GM23338 (cell line): ENCODE results near the gene RNF32. TPM values are rescaled to one million over a fixed set of nuclear protein-coding genes. Genes with fewer than 3 reads are reported as not detected.
A peak's percentile ranks its signal among the peaks of the same experiment; 100 is the strongest.

Experiments
- ATAC-seq: fragments of 200-7000 bp; cut with Tn5 transposase; 3 replicates; pipeline ENCODE4 v1.9.1; 2020
- DNase-seq: peaks from one replicate; pipeline ENCODE4 v3.0.0-alpha.2; 2015; ENCODE audit warnings: low spot score
- H2AFZ ChIP-seq: fragments of 200-600 bp; sonication (generic); 2 replicates; pipeline ENCODE4 v1.8.0; 2016; ENCODE audit warnings: antibody characterized with exemption, mild to moderate bottlenecking, moderate library complexity
- H3F3A ChIP-seq: fragments of 200-600 bp; sonication (generic); replicated peaks from 2 replicates; pipeline ENCODE4 v1.8.0; 2017; ENCODE audit warnings: antibody characterized with exemption, mixed run types, low read depth
- H3K27ac ChIP-seq: fragments of 200-600 bp; sonication (generic); 2 replicates; pipeline ENCODE4 v1.6.1; 2016; ENCODE audit warnings: low read depth
- H3K27me3 ChIP-seq: fragments of 200-600 bp; sonication (generic); 2 replicates; pipeline ENCODE4 v1.8.0; 2016; ENCODE audit warnings: mild to moderate bottlenecking, mixed run types, moderate library complexity; ENCODE audit not compliant: insufficient read depth
- H3K36me3 ChIP-seq: fragments of 200-600 bp; sonication (generic); 2 replicates; pipeline ENCODE4 v1.8.0; 2016; ENCODE audit warnings: mild to moderate bottlenecking; ENCODE audit not compliant: insufficient read depth
- H3K4me1 ChIP-seq: fragments of 200-600 bp; sonication (generic); 2 replicates; pipeline ENCODE4 v1.8.0; 2016; ENCODE audit warnings: mild to moderate bottlenecking, moderate library complexity; ENCODE audit not compliant: insufficient read depth
- H3K4me2 ChIP-seq: fragments of 200-600 bp; sonication (generic); 2 replicates; pipeline ENCODE4 v1.7.1; 2017; ENCODE audit warnings: mixed run types
- H3K4me3 ChIP-seq: fragments of 200-600 bp; sonication (generic); 2 replicates; pipeline ENCODE4 v1.6.1; 2016; ENCODE audit warnings: mixed run types
- H3K79me2 ChIP-seq: fragments of 200-600 bp; sonication (generic); replicated peaks from 2 replicates; pipeline ENCODE4 v1.8.0; 2017; ENCODE audit warnings: mild to moderate bottlenecking; ENCODE audit not compliant: insufficient read depth
- H3K9me2 ChIP-seq: fragments of 200-600 bp; sonication (generic); 2 replicates; pipeline ENCODE4 v1.8.0; 2017; ENCODE audit not compliant: insufficient read depth
- H4K20me1 ChIP-seq: fragments of 200-600 bp; sonication (generic); replicated peaks from 2 replicates; pipeline ENCODE4 v1.8.0; 2017; ENCODE audit warnings: mild to moderate bottlenecking; ENCODE audit not compliant: insufficient read depth
- H3K27ac Mint-ChIP-seq: 2 replicates; pipeline ENCODE4 v1.8.0; 2020; ENCODE audit warnings: inconsistent platforms, mild to moderate bottlenecking, moderate library complexity, mixed read lengths
- H3K27me3 Mint-ChIP-seq: 3 replicates; pipeline ENCODE4 v1.8.0; 2022; ENCODE audit warnings: low read depth, mild to moderate bottlenecking, moderate library complexity, mixed read lengths, inconsistent platforms; ENCODE audit not compliant: insufficient read depth, poor library complexity
- H3K36me3 Mint-ChIP-seq: 3 replicates; pipeline ENCODE4 v1.8.0; 2021; ENCODE audit warnings: low read depth, mild to moderate bottlenecking, inconsistent platforms, moderate library complexity, mixed read lengths
- H3K4me1 Mint-ChIP-seq: 3 replicates; pipeline ENCODE4 v1.8.0; 2020; ENCODE audit warnings: mild to moderate bottlenecking, inconsistent platforms, mixed read lengths
- H3K4me3 Mint-ChIP-seq: 3 replicates; pipeline ENCODE4 v1.8.0; 2021; ENCODE audit warnings: moderate library complexity, mild to moderate bottlenecking, inconsistent platforms, mixed read lengths
- H3K9me3 Mint-ChIP-seq: 3 replicates; pipeline ENCODE4 v1.8.0; 2020; ENCODE audit warnings: moderate library complexity, mild to moderate bottlenecking, inconsistent platforms, mixed read lengths
- EZH2 ChIP-seq: fragments of 200-600 bp; sonication (generic); IDR thresholded peaks from one replicate; pipeline ENCODE4 v1.8.0; 2017; ENCODE audit warnings: antibody characterized with exemption, mild to moderate bottlenecking, low read depth; ENCODE audit not compliant: unreplicated experiment
- EZH2phosphoT487 ChIP-seq: fragments of 200-600 bp; sonication (generic); IDR thresholded peaks from one replicate; pipeline ENCODE4 v1.8.1; 2018; ENCODE audit warnings: antibody characterized with exemption; ENCODE audit not compliant: unreplicated experiment
- JUNB ChIP-seq: IDR thresholded peaks from one replicate; pipeline ENCODE4 v1.6.1; 2016; ENCODE audit warnings: antibody characterized with exemption; ENCODE audit not compliant: unreplicated experiment
- NANOG ChIP-seq: IDR thresholded peaks from 2 replicates; pipeline ENCODE4 v1.6.1; 2016; ENCODE audit warnings: antibody characterized with exemption, borderline replicate concordance
- POLR2AphosphoS5 ChIP-seq: IDR thresholded peaks from 2 replicates; pipeline ENCODE4 v1.6.1; 2016; ENCODE audit warnings: antibody characterized with exemption, low read depth
- STAT1 ChIP-seq: IDR thresholded peaks from one replicate; pipeline ENCODE4 v1.6.1; 2016; ENCODE audit warnings: antibody characterized with exemption; ENCODE audit not compliant: unreplicated experiment
- ZNF331 ChIP-seq: fragments of 250-450 bp; sonication (Bioruptor Pico); IDR thresholded peaks from 2 replicates; pipeline ENCODE4 v1.5.0; 2020; ENCODE audit warnings: low read depth, mild to moderate bottlenecking, moderate library complexity
- polyA plus RNA-seq: library from polyadenylated mRNA; unstranded; fragments of >200 nt; fragmentation: Nextera tagmentation; extraction: Ambion mirVana; gene quantifications from 2 replicates; pipeline ENCODE4 v1.2.1, GENCODE V29; 2016
- total RNA-seq: library from RNA; depleted of rRNA; stranded (reverse); fragments of >200 nt; shearing (Covaris generic); gene quantifications from 2 replicates; pipeline ENCODE4 v1.2.3, GENCODE V29; 2014
- TF ChIP-seq, protein P1 (sequence below): IDR thresholded peaks from one replicate; pipeline ENCODE4 v1.6.1; 2018; ENCODE audit warnings: antibody characterized with exemption; ENCODE audit not compliant: unreplicated experiment

RNF32 gene
- total and polyA plus RNA-seq, 2 experiments from 2014 or later = 0.56 to 2.0 TPM

DNA sequence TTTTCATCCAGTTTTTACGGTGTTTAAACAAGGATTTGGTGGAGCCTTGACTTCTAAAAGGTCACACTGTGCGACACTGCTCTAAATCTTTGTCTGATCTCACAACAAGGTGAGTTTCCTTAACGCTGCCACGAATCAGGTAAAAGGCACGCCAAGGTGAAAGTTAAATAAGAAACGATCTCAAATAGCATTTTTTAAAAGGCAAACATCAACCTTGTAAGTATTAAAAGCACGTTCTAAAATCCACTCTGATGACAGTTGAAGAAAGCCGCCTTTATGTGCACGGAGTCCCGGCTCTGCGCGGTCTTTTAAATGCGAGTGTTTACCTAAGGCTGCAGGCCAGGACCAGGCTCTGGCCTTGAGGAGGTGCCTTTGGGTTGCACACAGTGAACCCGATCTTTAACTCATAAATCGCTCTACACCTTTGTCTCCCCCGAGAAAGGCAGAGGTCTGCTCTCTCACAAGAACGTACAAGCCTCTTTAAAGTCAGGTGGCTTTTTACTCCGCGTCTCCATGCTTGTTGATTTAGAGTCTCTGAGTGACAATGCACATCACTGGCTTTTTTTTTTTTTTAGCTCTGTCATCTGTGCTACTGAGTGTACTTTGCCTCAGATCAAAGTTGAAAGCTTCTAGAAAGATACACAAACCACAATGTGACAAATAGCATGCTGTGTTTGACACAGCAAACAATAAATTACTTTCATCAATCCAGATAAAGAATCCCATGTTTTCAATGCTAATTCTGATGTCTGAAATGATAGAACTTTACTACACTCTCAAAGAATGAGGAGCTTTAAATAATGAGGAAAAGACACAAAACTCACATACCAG, 25.9 kb upstream of the RNF32 start:
- Histone ChIP-seq H3K36me3 (no peaks in the 10 kb centered on the region), H3K4me2 (no peak overlapping the region), H3K79me2 (no peaks in the 10 kb centered on the region), H2AFZ (no peak overlapping the region), H3K9me2 (no peaks in the 10 kb centered on the region), H3K4me1 (peaks cover 10% of the 10 kb centered on the region), H3F3A (no peaks in the 10 kb centered on the region), H3K27me3 (peaks cover 30% of the 10 kb centered on the region), H3K4me3 (no peak overlapping the region), H3K27ac (no peak overlapping the region), H4K20me1 (no peaks in the 10 kb centered on the region)
- Mint-ChIP-seq H3K27me3 (peaks cover 27% of the 10 kb centered on the region), H3K36me3 (no peaks in the 10 kb centered on the region), H3K9me3 (no peaks in the 10 kb centered on the region; the same call in 2 of the 3 replicates), H3K27ac (no peak overlapping the region), H3K4me3 (no peak overlapping the region), H3K4me1 (peaks cover 45% of the 10 kb centered on the region)
- no peak for ATAC-seq
- TF ChIP-seq JUNB (no peak), STAT1 (no peak), ZNF331 (CRISPR knock-in tag) (no peak), EZH2 (no peak), NANOG (no peak), EZH2phosphoT487 (no peak)
- TF ChIP-seq, protein P1, sequence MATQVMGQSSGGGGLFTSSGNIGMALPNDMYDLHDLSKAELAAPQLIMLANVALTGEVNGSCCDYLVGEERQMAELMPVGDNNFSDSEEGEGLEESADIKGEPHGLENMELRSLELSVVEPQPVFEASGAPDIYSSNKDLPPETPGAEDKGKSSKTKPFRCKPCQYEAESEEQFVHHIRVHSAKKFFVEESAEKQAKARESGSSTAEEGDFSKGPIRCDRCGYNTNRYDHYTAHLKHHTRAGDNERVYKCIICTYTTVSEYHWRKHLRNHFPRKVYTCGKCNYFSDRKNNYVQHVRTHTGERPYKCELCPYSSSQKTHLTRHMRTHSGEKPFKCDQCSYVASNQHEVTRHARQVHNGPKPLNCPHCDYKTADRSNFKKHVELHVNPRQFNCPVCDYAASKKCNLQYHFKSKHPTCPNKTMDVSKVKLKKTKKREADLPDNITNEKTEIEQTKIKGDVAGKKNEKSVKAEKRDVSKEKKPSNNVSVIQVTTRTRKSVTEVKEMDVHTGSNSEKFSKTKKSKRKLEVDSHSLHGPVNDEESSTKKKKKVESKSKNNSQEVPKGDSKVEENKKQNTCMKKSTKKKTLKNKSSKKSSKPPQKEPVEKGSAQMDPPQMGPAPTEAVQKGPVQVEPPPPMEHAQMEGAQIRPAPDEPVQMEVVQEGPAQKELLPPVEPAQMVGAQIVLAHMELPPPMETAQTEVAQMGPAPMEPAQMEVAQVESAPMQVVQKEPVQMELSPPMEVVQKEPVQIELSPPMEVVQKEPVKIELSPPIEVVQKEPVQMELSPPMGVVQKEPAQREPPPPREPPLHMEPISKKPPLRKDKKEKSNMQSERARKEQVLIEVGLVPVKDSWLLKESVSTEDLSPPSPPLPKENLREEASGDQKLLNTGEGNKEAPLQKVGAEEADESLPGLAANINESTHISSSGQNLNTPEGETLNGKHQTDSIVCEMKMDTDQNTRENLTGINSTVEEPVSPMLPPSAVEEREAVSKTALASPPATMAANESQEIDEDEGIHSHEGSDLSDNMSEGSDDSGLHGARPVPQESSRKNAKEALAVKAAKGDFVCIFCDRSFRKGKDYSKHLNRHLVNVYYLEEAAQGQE = no peak
- no peak for DNase-seq

DNA sequence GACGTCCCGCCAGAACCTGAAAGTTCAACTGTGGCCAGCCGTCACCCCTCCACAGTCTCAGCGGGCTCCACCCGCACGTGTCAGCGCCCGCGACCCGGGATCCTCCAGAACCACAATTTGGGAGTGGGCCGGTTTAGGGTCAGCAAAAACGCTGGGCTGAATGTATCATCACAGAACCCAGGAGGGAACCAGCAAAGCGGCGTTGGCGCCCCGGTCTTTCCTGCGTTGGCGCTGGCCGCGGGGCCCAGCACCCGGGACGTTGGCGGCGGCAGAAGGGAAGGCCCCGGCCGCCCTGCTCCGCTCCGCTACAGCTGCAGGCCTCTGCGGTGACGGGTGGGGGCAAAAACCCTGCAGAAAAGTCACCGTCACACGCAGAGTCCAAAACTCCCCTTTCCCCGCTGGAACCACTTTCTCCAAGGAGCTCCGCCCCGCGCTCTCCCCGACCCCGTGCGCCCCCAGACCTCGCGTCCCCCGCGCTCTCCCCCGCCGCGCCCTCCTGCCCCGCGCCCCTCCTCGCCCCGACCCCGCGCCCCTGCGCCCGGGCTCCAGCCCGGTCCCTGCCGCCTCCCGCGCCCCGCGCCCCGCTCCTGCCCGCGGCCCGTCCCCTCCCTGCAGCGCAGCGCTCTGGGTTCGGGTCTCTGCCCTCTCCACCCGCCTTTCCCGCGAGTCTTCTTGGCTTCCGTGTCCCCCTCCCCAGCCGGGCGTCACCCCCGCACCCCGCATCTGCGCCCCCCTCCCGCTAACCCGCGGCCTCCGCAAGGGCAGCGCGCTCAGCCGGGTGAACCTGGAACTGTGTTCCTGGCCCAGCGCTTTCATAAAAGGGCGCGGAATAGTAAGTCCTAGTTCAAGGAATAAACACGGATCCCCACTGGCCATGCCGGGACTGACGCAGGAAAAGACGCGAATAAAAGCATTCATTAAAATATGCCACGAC, 24.0 kb upstream of the RNF32 start:
- H3K9me2 ChIP-seq = peaks cover 4% of the 10 kb centered on the region; the same call in 1 of the 2 replicates
- H3K36me3 Mint-ChIP-seq = peaks cover 10% of the 10 kb centered on the region; the same call in 2 of the 3 replicates
- no peak overlapping the region for H3K27ac Mint-ChIP-seq
- H3K4me1 ChIP-seq = peaks cover 17% of the 10 kb centered on the region
- peak; percentile 66 for ATAC-seq
- H3K79me2 ChIP-seq = no peaks in the 10 kb centered on the region
- no peaks in the 10 kb centered on the region for H3K36me3 ChIP-seq
- TF ChIP-seq EZH2phosphoT487 (no peak), POLR2AphosphoS5 (no peak), EZH2 (peak; percentile 55), ZNF331 (CRISPR knock-in tag) (no peak)
- TF ChIP-seq, protein P1 = no peak
- H3K27me3 ChIP-seq = peaks cover 30% of the 10 kb centered on the region
- peak overlapping the region; percentile 67 for H3K4me3 Mint-ChIP-seq
- no peaks in the 10 kb centered on the region for H4K20me1 ChIP-seq
- H3K27ac ChIP-seq = no peak overlapping the region
- DNase-seq = peak; percentile 66
- H3K4me3 ChIP-seq = peak overlapping the region; percentile 61
- H3K9me3 Mint-ChIP-seq = peaks cover 6% of the 10 kb centered on the region; the same call in 2 of the 3 replicates
- peaks cover 48% of the 10 kb centered on the region for H3K4me1 Mint-ChIP-seq
- no peaks in the 10 kb centered on the region for H3F3A ChIP-seq
- H3K27me3 Mint-ChIP-seq = peaks cover 22% of the 10 kb centered on the region
- peak overlapping the region; percentile 86; the same call in 1 of the 2 replicates for H2AFZ ChIP-seq
- H3K4me2 ChIP-seq = peak overlapping the region; percentile 79
